Stimulated activated CD4-positive, alpha-beta T cell treated with anti-CD3 and anti-CD28 coated beads, Interleukin-12 subunit alpha, Interleukin-12 subunit beta, amount 100 ng/mL, for 4 hours (primary cell): ENCODE results near the gene SLC25A48.

ENCODE experiments used
- DNase-seq: peaks from one replicate; pipeline ENCODE4 v3.0.0-alpha.2; 2020

The SLC25A48 gene

DNA sequence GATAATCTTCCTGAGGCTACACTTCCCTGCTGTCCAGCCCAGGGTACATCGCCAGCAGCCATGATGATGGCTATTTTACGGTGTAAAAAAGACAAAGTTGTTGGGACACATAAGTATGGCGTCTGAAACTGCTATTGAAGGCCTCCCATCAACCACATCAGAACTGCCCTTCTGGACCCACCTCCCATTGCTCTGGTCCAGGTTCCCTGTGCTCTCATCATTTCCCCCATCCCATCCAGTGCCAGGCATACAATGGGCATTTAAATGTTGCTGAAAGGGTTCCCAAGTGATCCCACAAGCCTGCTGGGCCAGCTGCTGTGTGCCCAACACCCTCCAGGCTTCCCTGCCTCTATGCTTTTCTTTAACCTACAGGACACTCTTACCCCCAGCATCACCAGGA is 50.6 kb downstream of the SLC25A48 start:
- DNase-seq: no peak

DNA sequence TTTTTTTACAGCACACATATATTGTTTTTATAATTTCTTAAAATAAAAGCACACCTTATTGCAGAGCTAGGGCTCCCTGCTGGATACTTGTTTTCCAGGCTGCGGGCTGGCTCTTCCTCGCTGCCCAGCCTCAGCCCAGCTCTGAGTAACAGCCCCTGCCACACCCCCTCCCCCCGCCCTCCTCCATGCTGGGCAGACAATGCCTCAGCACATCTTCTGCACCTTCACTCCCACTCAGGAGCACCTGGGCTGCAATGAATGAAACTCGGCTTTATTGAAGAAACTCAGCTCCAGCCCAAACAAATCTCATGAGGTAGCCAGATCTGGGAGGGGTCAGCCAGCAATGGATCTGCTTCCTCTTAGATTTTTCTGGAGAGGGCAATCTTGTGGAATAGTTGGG is 51.7 kb downstream of the SLC25A48 start:
- no peak for DNase-seq

DNA sequence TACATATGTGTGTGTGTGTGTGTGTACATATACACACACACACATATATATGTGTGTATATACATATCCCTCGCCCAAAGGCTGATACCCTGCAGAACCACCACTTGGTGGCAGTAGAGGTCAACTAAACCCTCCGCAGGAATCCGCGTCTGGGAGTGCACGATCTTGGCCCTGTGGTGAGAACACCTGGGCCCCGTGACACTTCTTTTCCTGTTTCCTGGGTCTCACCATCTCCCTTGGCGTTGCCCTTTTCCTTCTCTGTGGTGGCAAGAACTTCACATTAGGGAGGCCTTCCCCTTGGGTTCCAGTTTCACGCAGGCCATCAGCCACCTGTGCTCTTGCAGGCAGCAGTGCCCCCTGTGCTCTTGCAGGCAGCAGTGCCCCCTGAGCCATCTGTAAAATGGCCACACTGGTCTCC is 53.0 kb downstream of the SLC25A48 start:
- DNase-seq: peak; percentile 46

DNA sequence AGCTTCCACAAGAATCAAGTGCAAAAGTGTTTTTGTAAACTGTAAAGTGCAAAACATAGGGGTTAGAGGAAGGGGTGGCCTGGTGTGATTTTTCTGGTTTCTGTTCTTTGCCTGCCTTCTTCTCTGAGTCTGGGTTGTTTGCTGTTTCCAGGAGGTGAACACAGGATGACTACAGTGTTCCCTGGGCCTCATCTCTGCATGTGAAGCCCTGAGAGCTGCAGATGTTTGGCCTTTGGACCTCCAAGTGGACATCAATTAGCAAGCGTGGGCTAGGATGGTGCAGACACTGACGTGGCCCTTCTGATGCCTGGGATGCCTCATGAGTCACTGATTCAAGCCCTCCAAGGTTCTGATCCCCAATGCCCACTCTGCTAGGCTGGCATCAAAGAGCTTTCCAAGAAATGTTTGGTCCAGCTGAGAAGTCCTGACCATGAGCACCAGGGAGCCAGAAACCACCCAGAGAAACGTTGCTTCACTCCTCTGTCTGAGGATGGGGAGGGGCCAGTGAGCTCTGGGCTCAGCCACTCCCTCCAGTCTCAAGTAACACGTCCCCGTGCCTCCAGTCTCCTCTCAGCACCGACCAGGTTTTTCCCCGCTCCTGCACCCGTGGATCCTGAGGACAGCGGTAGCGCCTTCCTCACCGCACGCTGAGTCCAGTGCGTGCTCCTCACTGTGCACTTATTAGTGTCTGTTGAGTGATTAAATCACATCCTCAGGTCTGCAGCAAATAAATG is 53.6 kb downstream of the SLC25A48 start:
- DNase-seq: no peak

DNA sequence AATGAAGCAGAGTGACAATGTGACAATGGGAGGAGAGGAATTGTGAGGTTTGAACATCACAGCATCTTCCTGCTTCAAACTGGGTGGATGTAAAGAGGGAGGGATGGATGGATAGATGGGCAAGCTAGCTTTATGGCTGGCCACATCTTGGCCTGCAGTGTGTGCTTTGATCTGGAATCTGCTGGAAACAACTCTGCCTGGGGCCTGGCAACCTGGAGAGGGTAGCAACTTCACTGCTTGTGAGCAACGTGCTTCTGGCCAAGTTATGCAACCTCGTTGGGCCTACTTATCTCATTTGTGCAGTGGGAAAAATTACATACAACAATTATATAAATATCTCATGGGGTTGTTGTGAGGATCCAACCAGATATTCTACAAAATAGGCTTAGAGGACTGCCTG is 55.8 kb downstream of the SLC25A48 start:
- DNase-seq: no peak

DNA sequence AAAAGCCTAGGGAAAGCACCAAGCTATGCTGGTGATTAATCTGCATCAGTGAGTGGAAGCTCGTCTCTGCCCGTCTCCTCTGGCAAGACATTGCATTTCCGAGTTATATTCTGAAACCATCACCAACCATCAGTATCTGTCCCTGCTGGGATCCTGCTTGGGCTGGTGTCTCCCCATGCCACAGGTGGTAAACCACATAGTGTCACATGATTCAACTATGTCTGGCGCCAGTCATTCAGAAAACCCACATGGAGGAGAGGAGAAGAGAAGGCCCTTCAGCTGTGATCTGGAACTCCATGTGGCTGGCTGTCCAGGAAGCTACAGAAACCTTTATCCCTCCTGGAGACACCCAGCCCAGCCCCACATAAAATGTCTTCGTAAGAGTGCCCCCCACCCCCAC is 56.4 kb downstream of the SLC25A48 start:
- no peak for DNase-seq

DNA sequence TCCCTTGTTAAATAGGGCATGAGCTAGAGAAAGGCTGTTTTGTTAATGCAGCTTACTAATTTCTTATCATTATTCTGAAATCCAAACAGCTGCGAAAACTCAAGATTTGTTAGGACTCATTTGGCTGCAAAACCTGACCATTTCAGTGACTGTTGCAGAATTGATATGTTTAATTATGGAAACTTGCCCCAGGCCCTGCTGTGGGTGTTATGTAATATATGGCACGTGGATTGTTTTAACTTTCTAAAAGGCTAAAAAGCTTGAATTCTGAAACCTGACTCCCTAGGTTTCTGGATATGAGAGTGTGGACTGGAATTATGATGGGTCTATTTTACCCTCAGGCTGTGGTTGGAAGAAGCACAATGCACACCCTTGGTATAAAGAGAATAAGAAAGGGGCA is 56.8 kb downstream of the SLC25A48 start:
- DNase-seq: no peak

DNA sequence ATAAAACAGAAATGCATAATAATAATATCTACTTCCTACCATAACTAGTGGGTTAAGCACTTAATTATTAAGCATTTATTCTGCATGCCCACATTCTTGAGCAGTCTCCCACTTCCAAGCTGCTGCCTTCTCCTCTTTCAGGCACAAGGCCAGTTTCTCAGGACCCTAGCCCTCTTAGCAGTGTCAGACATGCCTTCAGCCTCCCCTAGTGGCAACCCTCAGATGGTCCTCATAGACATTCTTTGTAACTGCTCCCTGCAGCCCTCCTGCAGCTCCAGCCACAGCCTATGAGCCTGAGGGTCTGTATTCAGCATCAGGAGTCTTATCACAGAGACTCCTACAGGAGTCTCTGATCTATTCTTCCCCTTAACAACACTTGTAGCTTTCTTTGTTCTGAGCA is 57.3 kb downstream of the SLC25A48 start:
- DNase-seq: no peak

DNA sequence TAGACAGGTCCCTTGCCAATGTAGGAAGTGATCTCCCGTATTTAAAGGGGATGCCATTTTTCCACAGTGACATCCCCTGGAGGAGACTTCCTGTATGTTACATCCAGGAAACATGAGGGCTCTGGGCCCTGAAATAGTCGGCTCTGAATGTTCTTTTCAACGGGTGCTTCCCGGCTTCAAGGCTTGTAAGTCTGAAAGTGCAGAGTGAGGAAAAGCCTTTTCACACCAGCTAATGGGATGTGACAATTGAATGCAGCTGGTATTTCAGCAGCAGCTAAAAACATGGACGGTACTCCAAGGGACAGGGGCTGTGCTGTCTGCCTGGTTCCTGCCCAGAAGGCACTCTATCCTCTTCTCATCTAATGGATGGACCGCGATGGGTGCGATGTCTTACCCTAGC is 59.8 kb downstream of the SLC25A48 start:
- no peak for DNase-seq

DNA sequence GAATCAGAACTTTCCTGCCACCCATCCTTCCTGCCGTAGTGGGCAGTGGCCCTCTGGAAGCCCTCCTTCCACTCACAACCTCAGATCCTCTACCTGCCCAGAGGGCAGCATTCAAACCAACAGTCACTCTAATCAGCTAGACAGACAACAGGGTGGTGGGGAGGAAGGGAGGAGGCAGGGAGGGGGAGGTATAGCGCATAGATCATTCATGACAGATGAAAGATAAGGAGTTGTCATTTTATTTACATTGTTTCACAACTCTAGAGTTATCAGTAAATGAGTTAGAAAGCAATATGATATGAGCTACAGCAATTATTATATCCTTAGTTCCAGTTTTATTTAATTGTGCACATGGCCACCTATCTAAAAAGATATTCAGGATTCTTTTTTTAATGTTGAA is 60.3 kb downstream of the SLC25A48 start:
- DNase-seq: no peak

DNA sequence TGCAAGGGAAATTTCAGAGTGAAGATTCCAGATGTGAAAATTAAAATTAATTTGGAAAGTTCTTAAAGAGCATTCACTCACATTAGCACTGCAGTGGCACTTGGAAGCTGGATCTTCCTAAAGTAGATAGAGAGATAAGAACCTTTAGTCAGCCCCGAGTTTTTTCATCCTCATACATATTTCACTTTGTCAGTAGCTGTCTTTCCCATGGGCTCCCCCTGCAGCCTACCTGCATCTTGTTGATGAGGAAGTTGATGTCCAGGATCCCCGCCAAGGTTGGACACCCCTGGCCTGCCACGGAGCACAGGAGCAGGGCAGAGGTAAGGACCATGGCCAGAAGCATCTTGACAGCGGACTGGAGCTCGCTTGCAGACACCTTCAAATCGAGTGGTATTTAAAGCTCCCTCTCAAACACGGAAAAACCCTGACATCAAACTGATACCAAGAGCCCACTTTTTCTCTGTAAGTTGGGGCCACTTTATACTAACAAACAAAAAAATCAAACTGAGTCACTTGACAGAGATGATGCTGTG is 61.1 kb downstream of the SLC25A48 start, which contains the start of gene IL9:
Gene IL9 (minus strand): TSS at position 368 of the 533 bp plus-strand sequence. CDS start 25 bp downstream, at position 343.
- no peak for DNase-seq

DNA sequence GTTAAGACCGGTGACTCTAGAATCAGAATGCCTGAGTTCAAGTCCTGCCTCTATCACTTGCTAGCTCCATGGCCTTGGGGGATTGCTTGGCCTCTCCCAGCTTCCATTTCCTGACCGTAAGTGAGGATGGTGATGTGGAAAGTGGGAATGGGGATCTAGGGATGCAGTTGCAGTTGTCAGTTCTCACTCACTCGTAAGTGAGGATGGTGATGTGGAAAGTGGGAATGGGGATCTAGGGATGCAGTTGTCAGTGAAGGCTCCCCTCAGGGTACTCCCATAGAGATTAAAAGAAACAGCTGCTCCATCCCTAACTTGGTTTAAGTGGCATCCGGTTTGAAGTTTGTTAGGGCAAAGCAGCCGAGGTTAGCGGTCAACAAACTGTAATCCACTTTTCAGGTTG is 64.2 kb downstream of the SLC25A48 start:
- DNase-seq: no peak

DNA sequence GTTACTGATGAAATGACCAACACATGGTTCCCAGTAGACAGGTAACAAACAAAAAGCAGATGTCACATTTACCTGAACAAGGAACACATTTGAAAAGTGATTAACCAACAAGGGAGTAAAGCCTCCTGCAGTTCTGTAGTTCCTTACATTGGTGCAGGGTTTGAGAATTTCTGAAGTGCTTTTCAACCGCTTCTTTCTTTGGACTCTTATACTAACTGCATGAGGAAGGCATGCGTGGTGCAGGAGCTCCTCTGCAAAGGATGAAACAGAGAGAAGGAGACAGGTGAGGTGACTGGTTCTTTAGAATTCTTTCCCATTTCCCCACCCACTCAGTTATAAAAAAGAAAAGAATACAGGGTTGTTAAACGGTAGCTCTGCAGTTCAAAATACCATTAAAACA is 65.8 kb downstream of the SLC25A48 start:
- no peak for DNase-seq

DNA sequence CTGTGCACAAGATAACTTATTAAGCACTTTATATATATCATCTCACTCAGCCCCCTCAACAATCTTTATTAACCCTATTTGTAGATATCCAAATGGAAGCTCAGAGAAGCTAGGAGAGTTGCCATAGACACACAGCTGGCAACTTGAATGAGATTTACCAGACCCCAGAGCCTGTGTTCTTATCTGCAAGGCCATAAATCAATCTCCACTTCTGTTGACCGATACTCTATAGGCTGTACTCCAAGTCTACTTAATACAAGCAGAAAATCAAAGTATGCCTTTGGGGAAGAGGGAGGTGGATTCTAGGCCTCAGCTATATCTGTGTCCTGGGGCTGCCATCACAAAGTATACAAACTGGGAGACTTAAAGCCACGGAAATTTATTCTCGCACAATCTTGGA is 67.2 kb downstream of the SLC25A48 start:
- DNase-seq: no peak

DNA sequence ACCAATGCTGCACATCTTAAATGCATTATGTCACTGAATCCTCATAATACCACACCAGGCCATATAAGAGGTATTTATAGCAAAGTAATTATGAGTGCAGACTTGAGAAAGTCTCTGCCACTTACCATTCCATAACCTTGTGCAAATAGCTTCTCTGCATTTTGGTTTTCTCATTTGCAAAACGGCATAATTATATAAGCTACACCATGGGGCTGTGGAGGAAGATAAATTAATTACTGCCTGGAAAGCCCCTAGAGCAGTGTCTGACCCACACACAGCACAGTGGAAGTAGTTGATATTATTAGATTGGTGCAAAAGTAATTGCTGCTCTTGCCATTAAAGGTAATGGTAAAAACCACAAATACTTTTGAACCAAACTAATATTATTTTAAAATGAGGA is 70.7 kb downstream of the SLC25A48 start:
- no peak for DNase-seq

DNA sequence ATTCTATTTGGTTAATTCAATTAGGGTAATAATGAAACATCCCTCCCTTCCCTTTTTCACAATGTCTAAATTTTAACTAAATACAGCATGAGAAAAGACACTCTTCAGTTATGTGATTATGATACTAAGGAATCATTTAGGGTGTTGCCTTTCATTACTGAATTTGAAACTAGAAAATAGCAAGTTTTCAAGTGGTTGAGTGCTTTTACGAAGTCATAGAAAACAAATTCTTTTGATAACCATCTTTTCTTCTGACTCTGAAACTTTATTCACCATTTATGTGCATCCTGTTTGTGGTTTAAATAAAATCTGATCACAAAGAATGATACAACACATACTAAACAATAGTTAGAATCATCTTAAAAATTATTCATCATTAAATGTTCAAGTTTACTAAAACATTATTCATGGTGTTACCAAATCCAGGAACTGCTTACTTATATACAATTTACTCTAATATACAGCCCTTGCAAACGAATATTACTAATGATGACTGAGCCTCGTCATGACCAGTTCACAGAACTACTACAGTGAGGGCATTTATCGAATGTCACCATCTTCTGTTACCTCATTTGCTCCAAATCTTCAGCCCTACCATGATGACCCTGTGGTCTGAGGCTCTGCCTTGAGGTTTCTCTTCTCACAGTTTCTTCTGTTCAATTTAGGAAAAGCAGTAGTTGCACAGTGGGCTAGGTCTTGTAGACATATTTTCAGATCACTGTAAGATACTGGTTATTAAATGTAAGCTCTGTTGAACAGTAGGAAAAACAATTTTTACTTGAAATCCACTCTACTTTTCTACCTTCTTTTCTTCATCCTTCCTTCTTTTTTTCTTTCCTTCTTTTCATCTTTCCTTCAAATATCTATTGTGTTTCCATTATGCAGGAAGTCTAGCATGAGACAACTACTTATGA is 79.5 kb downstream of the SLC25A48 start:
- DNase-seq: no peak

DNA sequence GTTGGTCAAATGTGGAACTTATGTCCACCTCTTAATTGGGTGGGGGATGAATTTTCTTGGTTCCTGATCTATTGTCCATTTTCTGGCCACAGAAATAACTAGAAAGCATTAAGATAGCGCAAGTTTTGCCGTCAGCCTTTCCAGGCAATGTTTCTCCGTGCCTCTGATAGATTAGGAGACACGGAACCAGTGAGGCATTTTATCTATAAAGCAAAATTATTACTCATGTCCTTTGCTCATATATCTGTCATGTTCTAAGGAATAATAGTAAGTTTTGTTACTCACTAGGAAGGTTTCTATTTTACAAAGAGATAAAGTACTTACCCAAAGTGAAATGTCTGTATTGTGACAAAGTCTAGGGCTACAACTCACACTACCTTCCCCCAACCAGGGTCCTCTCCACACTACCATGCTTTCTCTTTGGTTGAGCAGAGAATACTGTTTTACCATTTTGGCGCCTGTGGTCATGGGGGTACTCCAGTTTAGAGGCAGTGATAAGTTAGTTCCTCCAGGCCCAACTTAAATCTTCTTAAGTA is 81.1 kb downstream of the SLC25A48 start:
- no peak for DNase-seq

DNA sequence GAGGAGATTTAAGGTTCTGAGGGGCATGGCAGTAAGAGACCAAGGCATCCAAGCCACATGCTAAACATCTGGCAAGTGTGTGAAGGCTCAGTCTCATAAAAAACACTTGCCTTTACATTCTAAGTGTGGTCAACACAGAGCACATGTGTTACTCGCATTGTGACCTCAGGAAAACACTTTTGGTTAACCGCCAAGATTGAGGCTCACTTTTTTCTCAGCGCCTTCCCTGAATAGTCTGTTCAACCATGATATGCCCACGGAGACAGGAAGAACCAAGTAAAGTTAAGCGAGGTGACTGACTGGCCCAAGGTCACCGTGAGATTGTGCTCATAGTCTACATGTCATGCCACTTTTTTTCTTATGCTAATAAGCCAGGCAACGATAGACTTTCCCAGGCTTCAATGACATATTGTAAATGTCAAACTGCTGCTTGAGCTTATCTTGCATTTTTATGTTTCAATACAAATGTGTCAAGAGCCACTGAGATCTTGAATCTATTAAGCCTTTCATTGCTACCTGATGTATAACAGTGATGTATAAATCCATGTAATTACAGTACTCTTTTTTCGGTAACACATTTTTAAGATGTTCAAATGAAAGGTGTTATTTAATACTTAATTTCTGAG is 82.3 kb downstream of the SLC25A48 start:
- DNase-seq: no peak

DNA sequence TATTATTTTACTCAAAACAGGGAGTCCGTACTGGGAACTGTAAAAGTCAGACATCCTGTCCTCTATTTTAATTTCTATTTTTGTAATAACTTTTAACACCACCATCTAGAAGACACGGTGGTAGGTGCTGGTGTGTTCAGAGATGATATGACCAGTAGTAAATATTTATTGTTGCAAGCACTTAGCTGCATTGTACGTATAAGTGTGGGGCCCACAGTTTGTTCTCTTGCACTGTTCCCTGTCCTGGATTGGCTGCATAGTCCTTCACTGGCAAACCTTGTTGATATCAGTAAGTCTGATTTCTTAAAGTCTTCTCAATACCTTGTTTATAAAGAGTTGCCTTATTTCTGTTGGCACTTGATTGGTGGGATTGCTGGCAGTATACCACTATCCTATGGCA is 85.7 kb downstream of the SLC25A48 start:
- DNase-seq: no peak

DNA sequence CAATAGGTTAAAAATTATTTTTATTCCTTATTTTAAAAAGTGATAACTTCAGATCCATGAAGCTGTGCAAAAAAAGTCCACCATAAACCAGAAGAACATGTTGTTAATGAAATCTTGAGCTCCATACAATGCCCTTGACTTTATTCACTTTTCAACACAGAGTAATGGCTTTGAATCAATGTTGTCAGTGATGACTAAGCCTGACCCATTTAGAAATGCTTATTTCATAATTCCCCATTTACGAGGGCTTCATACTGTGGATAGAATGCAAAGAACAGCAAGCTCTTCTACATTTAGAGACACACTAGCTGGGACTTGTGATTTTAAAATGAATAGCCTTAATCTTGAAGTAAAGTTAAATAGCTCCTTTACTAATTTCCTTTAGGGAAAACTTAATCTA is 86.9 kb downstream of the SLC25A48 start:
- no peak for DNase-seq

DNA sequence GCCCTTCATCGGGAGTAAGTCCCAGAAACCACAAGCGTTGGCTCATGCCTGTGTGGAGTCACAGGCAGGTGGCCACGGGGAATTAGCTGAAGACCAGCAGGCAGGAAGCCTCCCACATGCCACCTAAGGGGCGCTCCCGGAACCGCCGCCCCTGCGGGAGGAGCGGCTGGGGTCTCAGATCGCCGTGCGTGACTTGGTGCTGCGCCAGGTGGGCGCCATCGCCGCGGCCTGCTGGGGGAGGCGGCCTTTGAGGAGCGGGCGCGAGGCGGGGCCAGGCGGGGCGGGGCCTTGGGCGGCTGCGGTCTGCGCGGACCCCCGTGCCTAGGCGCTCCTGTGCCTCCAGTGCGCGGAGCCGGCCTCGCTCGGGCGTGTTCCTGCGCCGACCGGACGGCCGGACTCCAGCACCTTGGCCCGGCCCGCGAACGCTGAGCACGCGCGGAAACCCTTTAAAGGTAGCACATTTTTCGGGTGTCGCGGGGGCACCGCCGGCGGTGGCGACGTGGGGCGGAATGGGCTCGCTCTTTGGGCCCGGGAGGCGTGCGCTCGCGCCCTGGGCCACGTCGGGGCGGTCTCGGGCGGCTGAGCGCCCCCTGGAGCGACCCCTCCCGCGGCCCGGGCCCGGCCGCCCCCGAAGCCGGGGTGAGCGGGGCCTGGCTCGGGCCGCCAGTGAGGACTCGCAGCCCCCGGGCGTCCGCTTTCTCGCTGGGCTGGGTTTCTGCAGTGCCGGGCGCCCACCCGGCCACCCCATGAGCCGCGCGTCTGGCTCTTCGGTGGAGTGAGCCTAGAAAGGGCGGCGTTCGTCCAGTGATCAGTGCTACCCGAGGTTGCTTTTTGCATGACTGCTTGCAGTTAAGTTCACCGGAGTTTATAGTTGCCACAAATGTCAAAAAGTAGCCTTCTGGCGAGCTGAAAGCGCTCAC is 95.8 kb downstream of the SLC25A48 start:
- DNase-seq: no peak

DNA sequence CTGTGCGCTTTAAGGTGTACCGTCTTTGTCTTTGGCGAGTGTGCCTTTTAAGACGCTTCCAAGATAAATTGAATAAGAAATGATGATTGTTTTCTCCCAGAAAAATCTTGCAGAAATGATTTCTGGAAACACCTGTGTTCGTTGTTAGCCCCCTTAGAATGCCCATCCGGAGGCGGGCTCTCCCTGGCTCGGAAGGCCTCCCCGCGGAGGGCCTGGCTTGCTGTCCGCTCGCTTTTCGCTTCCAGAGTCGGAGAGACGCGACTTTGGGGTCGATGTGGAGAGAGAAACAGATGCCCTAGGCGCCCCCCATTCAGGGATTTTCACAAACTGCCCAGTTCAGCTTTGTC is 96.5 kb downstream of the SLC25A48 start:
- no peak for DNase-seq
